ENCODE results near the gene NUP42.
A peak's percentile ranks its signal among the peaks of the same experiment; 100 is the strongest.
"Not testable (repeated sequence)": the region's sequence is repeated elsewhere in the genome, so short reads cannot be mapped to it uniquely, and the experiment has no call there.

The NUP42 gene, protein sequence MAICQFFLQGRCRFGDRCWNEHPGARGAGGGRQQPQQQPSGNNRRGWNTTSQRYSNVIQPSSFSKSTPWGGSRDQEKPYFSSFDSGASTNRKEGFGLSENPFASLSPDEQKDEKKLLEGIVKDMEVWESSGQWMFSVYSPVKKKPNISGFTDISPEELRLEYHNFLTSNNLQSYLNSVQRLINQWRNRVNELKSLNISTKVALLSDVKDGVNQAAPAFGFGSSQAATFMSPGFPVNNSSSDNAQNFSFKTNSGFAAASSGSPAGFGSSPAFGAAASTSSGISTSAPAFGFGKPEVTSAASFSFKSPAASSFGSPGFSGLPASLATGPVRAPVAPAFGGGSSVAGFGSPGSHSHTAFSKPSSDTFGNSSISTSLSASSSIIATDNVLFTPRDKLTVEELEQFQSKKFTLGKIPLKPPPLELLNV

DNA sequence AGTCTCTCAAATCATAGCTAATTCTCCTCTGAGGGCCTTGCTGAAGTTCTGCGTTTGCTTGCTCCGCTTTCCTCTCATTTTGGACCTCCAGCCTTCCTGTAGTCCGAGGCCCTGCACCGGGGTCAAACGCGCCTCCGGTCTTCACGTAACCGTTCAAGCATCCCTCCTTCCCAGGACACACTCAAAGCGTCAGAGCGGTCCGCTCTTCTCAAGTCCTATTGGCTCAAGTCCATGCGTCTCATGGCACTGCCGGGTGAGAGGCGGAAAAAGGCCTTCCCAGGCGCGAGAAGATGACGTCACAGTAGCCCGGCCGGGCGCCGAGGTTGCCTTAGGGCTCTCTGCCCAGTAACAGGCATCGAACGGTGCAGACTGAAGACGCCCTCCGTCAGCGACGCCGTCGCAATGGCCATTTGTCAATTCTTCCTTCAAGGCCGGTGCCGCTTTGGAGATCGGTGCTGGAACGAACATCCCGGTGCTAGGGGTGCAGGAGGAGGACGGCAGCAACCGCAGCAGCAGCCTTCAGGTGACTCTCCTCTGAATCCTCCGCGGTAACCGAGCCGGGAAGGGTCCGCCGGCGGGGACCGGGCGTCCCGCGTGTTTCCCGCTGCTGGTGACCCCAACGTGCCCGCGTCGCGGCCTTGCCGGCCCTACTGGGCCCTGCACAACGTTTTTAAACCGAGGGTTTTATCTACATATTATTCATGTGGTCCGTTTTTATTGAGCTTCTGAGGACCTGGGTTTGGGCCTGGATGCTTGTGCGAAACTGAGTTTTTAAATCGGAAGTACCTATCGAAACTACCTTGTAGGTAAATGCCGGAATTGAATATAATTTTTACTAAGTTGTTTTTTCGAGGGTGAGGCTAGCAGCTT is at the start of gene NUP42:
NUP42 (plus strand) TSS at position 365 of the 870 bp plus-strand sequence; CDS start at position 403, 38 bp downstream.
- DNase-seq = peak; percentile 93

DNA sequence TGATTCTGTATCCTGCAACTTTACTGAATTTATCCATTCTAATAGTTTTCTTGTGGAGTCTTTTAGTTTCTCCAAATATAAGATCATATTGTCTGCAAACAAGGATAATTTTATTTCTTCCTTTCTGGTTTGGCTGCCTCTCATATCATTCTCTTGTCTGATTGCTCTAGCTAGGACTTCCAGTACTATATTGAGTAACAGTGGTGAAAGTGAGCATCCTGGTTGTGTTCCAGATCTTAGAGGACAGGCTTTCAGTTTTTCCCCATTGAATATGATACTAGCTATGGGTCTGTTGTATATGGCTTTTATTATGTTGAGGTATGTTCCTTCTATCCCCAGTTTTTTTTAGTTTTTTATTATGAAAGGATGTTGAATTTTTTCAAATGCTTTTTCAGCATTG is 48.1 kb upstream of the NUP42 start:
- DNase-seq = no peak

DNA sequence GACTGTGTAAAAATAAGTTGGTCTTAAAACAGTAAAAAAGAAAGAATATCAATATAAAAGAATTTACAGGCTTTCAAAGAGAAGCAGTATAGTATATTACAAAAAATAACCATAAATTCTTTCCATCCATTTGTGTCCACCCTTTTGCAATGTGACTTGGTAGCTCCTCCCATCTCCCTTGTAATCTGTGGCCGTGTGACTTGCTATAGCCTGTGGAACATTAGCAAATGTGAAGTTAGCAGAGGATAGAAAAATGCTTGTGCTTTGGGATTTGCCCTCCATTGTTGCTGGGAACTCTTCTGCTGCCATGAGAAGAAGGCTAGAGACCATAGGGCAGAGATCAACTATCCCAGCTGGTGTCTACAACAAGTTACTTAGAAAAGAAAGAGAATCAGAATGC is 46.1 kb upstream of the NUP42 start:
- DNase-seq = no peak

DNA sequence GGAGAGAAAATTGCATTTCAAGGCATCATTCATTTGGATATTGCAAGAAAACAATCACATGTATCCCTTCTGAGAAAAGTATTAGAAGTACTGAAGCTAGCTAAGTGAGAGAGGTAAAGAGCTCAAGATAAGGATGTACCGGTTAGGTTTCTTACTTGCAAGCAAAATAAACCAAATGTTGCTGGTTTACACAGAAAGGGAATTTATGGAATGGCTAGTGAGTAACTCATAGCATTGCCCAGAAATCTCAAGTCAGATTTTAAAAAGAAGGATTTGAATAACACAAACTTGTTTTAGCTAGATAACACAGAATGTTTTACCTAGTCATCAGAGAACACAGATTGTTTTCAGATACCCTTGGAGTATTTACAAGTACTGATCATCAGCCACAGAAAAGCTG is 45.6 kb upstream of the NUP42 start:
- no peak for DNase-seq

DNA sequence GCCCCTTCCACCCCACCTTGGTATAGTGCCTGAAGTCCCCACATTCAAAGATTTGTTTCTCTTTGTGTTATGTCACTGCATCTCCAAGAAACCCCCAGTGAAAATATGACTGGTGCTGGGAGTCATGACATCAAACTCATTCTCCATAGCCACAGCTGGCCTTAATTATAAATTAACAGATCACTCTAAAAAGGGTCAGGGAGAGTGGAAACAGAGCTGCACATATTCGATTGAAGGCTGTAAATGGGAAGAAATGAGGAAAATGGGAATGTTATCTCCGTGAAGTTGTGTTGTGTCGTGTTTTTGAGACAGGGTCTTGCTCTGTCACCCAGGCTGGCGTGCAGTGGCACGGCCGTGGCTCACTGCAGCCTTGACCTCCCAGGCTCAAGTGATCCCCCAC is 24.2 kb upstream of the NUP42 start:
- no peak for DNase-seq

DNA sequence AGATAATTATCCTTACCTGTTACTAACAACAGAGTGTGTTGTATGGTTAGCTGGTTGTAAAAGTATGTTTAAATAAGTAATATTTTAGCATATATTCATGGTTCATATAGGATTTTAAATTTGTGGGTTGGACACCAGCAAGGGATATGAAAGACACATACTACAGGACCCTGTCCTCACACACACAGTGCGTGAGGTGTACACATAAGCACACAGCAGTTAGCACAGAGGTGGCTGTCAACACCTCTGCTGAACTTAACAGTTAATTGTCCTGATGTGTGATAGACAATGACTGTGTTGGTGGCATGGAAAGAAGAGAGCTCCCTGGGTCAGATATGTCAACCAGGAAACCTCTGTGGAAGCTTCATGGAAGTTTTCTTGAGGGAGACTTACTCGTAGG is 23.3 kb upstream of the NUP42 start:
- DNase-seq = no peak

DNA sequence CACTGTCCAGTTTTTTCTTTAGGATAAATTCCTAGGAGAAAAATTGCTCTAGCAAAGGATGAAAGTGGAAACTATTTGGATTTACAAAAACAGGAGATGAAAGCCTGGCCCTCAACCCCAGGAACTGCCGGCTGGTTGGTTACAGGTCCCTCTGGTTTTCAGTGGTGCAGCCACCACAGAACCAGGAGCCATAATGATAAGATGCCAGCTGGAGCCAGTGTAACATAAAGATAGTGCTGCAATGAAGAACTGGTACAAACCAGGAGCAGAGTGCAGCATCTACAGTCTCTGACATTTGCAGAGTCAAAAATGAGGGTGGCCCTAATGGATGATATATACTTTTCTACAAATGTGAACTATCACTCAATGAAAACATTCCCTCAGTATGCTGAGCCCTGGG is 20.4 kb upstream of the NUP42 start:
- no peak for DNase-seq

DNA sequence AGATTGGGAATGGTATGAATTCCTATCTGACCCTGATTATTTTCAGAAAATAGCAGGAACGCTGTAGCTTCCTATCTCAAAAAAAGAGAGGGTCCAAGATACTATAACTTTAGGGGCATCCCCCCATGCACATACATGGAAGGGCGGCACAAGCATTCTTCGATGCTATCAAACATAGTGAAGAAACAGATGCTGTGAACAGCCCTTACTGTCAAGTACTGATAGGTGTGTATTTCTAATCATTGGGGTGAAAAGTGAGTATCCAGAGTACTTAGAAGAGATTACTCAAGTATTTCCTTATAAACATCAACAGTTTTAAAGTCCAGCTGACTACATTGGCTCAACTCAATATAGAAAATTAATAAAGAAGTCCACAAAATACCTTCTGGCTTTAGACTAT is 17.0 kb upstream of the NUP42 start:
- no peak for DNase-seq

DNA sequence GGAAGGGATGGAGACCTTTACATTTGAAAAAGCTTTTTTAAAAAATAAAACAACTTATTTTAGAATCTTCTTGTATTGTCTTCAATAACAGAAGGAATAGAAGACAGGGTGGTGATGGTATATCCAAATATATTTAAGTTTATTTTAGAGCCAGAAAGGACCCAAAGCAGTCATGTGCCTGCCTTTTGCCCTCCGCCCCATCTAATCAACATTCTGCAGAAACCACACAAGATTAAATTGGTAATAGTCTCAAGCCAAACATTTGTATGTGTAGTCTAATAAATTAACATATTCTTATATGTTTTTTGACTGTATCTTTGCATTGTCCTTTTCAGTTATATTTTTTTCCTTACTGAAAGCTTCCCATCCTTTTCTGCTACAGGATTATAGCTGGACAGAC is 16.5 kb upstream of the NUP42 start:
- no peak for DNase-seq

DNA sequence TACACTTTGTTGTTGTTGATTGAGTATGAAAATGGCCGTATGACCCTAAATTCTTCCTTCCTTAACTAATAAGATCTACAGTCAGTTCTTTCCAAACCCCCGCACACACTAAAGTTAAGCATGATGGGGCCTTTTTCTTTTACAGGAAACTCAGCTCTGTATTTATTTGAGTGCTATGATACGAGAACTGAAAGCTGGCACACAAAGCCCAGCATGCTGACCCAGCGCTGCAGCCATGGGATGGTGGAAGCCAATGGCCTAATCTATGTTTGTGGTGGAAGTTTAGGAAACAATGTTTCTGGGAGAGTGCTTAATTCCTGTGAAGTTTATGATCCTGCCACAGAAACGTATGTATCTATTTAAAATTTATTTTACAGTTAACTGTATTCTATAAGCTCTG is 14.2 kb upstream of the NUP42 start:
- no peak for DNase-seq

DNA sequence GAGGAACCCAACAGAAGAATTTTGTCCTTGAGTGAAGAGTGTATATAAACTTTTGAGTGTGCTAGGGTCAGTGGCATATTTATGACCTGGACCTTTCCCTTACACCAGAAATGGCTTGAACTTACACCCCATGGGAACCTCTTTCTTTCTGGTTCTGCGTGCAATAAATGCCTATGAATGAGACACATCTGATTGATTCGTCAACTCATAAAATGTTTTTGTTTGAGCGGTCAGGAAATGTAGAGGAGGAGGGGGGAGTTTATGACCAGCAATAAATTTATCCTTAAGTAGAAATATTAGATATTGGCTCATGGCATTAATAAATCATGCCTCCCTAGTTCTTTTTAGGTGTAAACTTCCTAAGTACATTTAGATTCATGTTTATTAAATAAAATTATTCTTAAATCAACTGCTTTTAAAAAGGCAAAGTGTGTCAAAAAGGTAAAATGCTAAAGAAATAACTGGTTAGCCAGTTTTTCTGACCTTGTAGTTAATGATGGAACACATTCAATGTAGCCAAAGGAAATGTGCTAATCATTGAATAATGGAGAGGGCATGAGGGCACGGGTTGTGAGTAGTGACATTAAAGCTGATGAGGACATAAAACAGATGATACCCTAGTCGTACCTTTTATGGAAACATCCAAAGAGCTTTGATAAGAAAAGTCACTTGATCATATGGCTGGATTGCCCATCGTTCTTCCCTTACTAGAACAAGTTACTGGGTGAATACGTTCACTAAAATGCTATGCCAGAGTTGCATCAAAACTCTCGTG is 13.6 kb upstream of the NUP42 start:
- no peak for DNase-seq

DNA sequence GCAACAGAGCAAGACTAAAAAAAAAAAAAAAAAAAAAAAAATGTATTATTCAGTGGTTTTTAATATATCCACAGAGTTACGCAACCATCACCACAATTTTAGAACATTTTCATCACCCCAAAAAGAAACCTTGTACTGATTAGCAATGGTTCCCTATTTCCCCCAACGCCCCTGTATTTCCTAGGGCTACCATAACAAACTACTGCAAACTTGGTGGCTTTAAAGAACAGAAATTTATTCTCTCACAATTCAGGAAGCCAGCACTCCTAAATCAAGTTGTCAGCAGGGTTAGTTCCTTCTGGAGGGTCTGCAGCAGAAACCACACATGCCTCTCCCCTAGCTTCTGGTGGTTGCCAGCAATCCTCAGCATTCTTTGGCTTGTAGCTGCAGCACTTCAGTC is 5.9 kb upstream of the NUP42 start:
- no peak for DNase-seq

DNA sequence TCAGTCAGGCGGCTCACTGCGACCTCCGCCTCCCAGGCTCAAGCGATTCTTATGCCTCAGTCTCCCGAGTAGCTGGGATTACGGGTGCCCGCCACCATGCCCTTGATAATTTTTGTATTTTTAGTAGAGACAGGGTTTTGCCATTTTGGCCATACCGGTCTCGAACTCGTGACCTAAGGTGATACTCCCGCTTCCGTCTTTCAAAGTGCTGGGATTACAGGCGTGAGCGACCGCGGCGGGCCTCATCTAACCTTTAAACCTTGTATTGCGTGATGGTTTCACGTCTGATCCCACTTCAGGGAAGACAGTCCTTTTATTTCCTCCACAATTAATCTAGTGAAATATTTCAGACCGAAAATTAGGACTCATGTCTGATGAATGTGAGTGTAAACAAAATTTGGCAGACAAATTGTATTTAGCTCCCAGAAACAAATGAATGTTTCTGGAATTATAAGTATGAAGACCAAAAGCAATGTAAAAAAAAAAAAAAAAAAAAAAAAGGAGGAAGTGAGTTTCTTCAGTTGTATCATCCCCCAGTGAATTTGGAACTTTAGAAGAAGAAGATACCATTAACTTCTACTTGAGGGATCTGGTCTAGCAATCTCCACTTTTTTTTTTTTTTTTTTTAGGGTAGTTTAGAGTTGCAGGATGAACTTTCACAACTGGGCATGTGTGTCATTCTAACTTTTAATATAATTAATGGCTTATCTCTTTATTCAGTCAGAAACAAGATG is 1.6 kb downstream of the NUP42 start:
- no peak for DNase-seq

DNA sequence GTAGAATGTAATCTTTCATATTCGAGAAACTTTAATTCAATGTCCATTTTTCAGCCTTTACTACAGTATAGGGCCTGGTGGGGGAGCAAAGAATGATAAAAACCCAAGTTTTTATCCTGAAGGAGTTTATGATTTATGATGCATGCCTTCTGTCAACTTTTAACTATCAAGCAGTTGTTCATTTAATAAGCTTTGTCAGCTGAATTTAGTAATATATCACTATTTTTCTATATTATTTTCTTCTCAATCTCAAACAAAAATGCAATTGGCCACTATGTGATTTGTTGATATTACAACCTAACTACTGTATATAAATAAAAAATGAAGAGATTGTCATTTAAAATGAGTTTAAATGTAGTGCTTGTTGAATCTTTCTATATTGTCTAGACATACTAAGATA is 2.4 kb downstream of the NUP42 start:
- DNase-seq = no peak

DNA sequence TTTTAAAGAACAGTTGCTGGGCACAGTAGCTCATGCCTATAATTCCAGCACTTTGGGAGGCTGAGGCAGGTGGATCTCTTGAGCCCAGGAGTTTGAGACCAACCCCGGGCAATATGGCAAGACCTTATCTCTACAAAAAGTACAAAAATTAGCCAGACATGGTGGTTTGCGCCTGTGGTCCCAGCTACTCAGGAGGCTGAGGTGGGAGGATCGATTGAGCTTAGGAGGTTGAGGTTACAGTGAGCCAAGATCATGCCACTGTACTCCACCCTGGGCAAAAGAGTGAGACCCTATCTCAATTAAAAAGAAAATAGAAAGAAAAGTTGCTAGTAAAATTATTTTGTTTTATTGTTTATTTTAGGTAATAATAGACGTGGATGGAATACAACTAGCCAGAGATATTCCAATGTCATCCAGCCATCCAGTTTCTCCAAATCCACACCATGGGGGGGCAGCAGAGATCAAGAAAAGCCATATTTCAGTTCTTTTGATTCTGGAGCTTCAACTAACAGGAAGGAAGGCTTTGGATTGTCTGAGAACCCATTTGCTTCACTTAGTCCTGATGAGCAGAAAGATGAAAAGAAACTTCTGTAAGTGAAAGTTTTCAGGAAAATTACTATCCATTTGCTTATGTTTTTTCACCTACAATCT is 3.0 kb downstream of the NUP42 start:
- peak; percentile 9 for DNase-seq

DNA sequence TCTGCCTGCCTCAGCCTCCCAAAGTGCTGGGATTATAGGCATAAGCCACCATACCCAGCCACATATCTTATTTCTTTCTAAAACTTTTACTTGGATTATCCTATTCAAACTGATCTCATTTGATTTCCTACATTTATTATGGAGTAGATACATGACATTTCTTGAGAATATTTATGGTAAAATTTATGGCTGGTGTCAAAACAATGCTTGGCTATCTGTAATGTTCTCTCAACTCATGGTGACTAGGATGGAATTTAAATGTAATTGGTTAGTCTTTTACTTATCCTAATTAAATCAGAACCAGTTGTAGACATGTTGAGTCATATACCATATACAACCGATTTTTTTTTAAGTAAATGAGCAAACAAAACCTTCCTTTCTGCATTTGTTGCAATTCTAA is 4.1 kb downstream of the NUP42 start:
- DNase-seq = no peak

DNA sequence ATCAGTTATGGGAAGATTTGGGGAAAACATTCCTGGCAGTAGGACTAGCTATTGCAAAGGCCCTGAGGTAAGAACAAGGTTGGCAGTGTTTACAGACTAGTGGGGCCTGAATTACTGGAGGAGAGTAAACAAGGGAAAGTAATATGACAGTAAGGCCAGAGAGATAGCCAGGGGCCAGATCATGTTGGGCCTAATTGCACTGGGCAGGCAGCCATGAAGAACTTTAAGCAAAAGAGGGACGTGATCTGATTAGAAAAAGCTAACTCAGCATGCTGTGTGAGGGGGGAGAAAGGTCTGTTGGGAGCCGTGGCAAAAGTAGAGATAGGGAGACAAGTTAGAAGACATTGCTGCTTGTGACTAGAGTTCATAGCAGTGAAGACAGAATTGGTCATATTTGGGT is 9.2 kb downstream of the NUP42 start:
- DNase-seq = no peak

DNA sequence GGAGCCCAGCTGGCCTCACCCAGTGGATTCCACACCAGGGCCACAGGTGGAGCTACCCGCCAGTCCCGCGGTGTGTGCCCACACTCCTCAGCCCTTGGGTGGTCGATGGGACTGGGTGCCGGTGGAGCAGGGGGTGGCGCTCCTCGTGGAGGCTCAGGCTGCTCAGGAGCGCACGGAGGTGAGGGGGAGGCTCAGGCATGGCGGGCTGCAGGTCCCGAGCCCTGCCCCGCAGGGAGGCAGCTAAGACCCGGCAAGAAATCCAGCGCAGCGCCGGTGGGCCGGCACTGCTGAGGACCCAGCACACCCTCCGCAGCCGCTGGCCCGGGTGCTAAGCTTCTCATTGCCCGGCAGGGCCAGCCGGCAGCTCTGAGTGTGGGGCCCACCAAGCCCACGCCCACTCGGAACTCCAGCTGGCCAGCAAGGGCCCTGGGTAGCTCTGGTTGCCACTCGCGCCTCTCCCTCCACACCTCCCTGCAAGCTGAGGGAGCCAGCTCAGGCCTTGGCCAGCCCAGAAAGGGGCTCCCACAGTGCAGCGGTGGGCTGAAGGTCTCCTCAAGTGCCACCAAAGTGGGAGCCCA is 11.9 kb downstream of the NUP42 start:
- not testable (repeated sequence) for DNase-seq

DNA sequence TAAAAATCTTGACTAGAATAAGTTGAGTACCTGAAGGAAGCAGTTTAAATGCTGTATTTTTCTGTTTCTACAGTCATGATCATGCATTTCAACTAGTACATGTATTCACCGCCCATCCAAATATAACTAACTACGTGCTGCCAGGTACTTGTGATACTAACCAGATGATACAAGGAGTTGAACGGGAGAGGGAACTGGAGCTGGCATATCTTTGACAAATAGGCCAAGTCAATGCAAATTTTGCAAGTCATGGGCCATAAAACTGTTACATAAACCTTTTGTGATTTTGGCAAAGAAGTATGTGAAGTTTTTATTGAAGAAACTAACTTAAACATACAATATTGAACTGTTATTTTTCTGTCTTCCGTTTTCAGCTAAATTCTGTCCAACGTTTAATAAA is 14.5 kb downstream of the NUP42 start:
- DNase-seq = no peak

DNA sequence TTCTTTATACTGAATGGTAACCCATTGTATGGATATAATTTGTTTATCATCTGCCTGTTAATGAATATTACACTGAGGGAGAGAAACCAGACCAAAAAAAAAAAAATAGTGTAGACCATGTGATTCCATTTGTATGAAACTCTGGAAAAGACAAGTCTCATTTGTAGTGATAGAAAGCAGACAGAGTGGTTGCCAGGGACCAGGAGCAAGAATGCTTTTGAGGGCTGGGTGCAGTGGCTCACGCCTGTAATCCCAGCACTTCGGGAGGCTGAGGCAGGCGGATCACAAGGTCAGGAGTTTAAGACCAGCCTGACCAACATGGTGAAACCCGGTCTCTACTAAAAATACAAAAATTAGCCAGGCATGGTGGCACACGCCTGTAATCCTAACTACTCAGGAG is 15.9 kb downstream of the NUP42 start:
- not testable (repeated sequence) for DNase-seq

DNA sequence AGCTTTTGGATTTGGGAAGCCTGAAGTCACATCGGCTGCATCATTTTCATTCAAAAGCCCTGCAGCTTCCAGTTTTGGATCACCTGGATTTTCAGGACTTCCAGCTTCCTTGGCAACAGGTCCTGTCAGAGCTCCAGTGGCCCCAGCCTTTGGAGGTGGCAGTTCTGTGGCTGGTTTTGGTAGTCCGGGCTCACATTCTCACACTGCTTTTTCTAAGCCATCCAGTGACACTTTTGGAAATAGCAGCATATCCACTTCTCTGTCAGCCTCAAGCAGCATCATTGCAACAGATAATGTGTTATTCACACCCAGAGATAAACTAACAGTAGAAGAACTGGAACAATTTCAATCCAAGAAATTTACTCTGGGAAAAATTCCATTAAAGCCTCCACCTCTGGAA is 18.5 kb downstream of the NUP42 start:
- DNase-seq = no peak

DNA sequence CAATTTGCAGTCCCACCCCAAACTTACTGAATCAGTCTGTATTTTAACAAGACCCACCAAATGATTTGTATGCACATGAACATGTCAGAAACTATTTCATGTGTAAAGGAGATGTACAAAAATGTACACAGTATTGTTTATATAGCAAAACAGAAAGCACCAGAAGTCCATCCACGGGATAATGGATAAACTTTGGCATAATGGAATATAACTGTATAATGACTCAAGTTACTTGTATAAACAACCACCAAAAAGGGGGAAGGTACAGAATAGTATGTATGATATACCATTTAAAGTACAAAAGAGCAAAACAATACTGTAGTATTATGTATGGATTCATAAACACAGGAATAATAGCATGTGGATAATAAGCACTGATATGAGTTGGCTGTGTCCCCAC is 22.4 kb downstream of the NUP42 start:
- DNase-seq = no peak

Measured in NCI-H748 treated with DMSO at 0.1 percent for 48 hours (cell line).